HG03064 (cell line): ENCODE data around the gene SLC15A1.
"Not testable (repeated sequence)": the region's sequence is repeated elsewhere in the genome, so short reads cannot be mapped to it uniquely, and the experiment has no call there.

Experiments used
- ATAC-seq: cut with Tn5 transposase; IDR thresholded peaks from one replicate; pipeline ENCODE4 v1.9.1; 2021; ENCODE audit warnings: low read depth; ENCODE audit not compliant: unreplicated experiment

The SLC15A1 gene

GRCh38 chr13:98754468-98754867, 2.0 kb upstream of the SLC15A1 start:
- ATAC-seq: not testable (repeated sequence)

GRCh38 chr13:98751861-98752466, 508 bp downstream of the SLC15A1 start:
- ATAC-seq: no peak

GRCh38 chr13:98751367-98751782, 1.1 kb downstream of the SLC15A1 start:
- ATAC-seq: no peak

GRCh38 chr13:98749501-98749900, 3.0 kb downstream of the SLC15A1 start:
- no peak for ATAC-seq

- no peak for ATAC-seq
Measured at GRCh38 chr13:98746968-98747367, 5.5 kb downstream of the SLC15A1 start.

- ATAC-seq: no peak
Measured at GRCh38 chr13:98743377-98743776, 9.1 kb downstream of the SLC15A1 start.

GRCh38 chr13:98742961-98743360, 9.5 kb downstream of the SLC15A1 start:
- ATAC-seq: no peak

GRCh38 chr13:98741741-98742435, 10.6 kb downstream of the SLC15A1 start:
- ATAC-seq: no peak

GRCh38 chr13:98740131-98740530, 12.3 kb downstream of the SLC15A1 start:
- no peak for ATAC-seq

GRCh38 chr13:98738993-98739392, 13.5 kb downstream of the SLC15A1 start:
- no peak for ATAC-seq

GRCh38 chr13:98738213-98738612, 14.3 kb downstream of the SLC15A1 start:
- no peak for ATAC-seq

- ATAC-seq: no peak
Measured at GRCh38 chr13:98731925-98732324, 20.5 kb downstream of the SLC15A1 start.

- ATAC-seq: no peak
Measured at GRCh38 chr13:98731038-98731437, 21.4 kb downstream of the SLC15A1 start.

GRCh38 chr13:98730441-98730840, 22.0 kb downstream of the SLC15A1 start:
- no peak for ATAC-seq

GRCh38 chr13:98729658-98730057, 22.8 kb downstream of the SLC15A1 start:
- ATAC-seq: no peak

GRCh38 chr13:98722958-98723357, 29.5 kb downstream of the SLC15A1 start:
- no peak for ATAC-seq

- ATAC-seq: no peak
Measured at GRCh38 chr13:98721825-98722510, 30.5 kb downstream of the SLC15A1 start.

- no peak for ATAC-seq
Measured at GRCh38 chr13:98719527-98720250, 32.8 kb downstream of the SLC15A1 start.

GRCh38 chr13:98717891-98718290, 34.6 kb downstream of the SLC15A1 start:
- ATAC-seq: no peak

GRCh38 chr13:98717256-98717655, 35.2 kb downstream of the SLC15A1 start:
- no peak for ATAC-seq

GRCh38 chr13:98710521-98710920, 42.0 kb downstream of the SLC15A1 start:
- ATAC-seq: no peak
